ENCODE data around the gene TM4SF20. TPM values are rescaled to one million over a fixed set of nuclear protein-coding genes. Genes with fewer than 3 reads are reported as not detected.

TM4SF20 gene
- polyA plus RNA-seq, 1 donor (not counting 4 experiments of a cell fraction or from before 2014, with no cell fraction given) = not detected

GRCh38 chr2:227323818-227324217 lies 55.3 kb downstream of the TM4SF20 start:
- DNase-seq (ENCODE audit: low read depth, low spot score) (no peak), FAIRE-seq (no peak)
- H3K4me2 ChIP-seq (ENCODE audit: control insufficient read depth, extremely low read depth, insufficient read depth, low read depth, low read length) = peak overlapping the region; percentile 93
- H4K20me1 ChIP-seq (ENCODE audit: control insufficient read depth, extremely low read depth, insufficient read depth, low read length) = no peaks in the 10 kb centered on the region
- H3K9ac ChIP-seq (ENCODE audit: control insufficient read depth, extremely low read depth, insufficient read depth, low read length) = no peak overlapping the region
- no peaks in the 10 kb centered on the region for H3K36me3 ChIP-seq (ENCODE audit: control insufficient read depth in 2 of 2, extremely low read depth in 1 of 2, insufficient read depth in 2 of 2, low read length in 2 of 2)
- peaks cover 9% of the 10 kb centered on the region for H3K4me1 ChIP-seq (ENCODE audit: control insufficient read depth, extremely low read depth, insufficient read depth, low read length)
- no peak overlapping the region for H3K27ac ChIP-seq (ENCODE audit: control insufficient read depth, insufficient read depth, low read length)
- H3K79me2 ChIP-seq (ENCODE audit: control insufficient read depth, insufficient read depth, low read length) = peaks cover 36% of the 10 kb centered on the region
- TF ChIP-seq CTCF (optimal IDR thresholded peaks at IDR 0.05 in 1 of 3, IDR thresholded peaks at IDR 0.05 in 1 of 3, conservative IDR thresholded peaks at IDR 0.05 in 1 of 3; ENCODE audit: extremely low read depth in 1 of 3, insufficient read depth in 2 of 3, low read length in 3 of 3) (no peak), EZH2 (IDR thresholded peaks at IDR 0.05; ENCODE audit: low read length) (no peak)
- no peak overlapping the region for H2AFZ ChIP-seq (ENCODE audit: control insufficient read depth, low read length)
- H3K9me1 ChIP-seq (ENCODE audit: control insufficient read depth, extremely low read depth, insufficient read depth, low read length) = no peaks in the 10 kb centered on the region
- dilution Hi-C loops (cut with MboI; ENCODE audit: extremely low pct_ligation_motif_present, low sequenced_read_pairs) = no loop called here
- peak overlapping the region in 1 of 3 experiments; percentile 98 for H3K4me3 ChIP-seq (ENCODE audit: control insufficient read depth in 2 of 3, extremely low read depth in 1 of 3, insufficient read depth in 2 of 3, low read depth in 1 of 3, low read length in 3 of 3)
- H3K9me3 ChIP-seq (ENCODE audit: control insufficient read depth, low read depth, low read length) = no peaks in the 10 kb centered on the region
- no peaks in the 10 kb centered on the region for H3K27me3 ChIP-seq (ENCODE audit: control insufficient read depth, extremely low read depth, insufficient read depth, low read length)

- Histone ChIP-seq H3K79me2 (ENCODE audit: control insufficient read depth, insufficient read depth, low read length) (peaks cover 26% of the 10 kb centered on the region), H3K4me3 (ENCODE audit: control insufficient read depth in 2 of 3, extremely low read depth in 1 of 3, insufficient read depth in 2 of 3, low read depth in 1 of 3, low read length in 3 of 3) (no peak overlapping the region), H3K9me3 (ENCODE audit: control insufficient read depth, low read depth, low read length) (no peaks in the 10 kb centered on the region), H3K9ac (ENCODE audit: control insufficient read depth, extremely low read depth, insufficient read depth, low read length) (no peak overlapping the region), H3K27me3 (ENCODE audit: control insufficient read depth, extremely low read depth, insufficient read depth, low read length) (no peaks in the 10 kb centered on the region), H3K4me1 (ENCODE audit: control insufficient read depth, extremely low read depth, insufficient read depth, low read length) (peaks cover 9% of the 10 kb centered on the region), H3K36me3 (ENCODE audit: control insufficient read depth in 2 of 2, extremely low read depth in 1 of 2, insufficient read depth in 2 of 2, low read length in 2 of 2) (no peaks in the 10 kb centered on the region), H3K9me1 (ENCODE audit: control insufficient read depth, extremely low read depth, insufficient read depth, low read length) (no peaks in the 10 kb centered on the region), H2AFZ (ENCODE audit: control insufficient read depth, low read length) (no peak overlapping the region), H3K27ac (ENCODE audit: control insufficient read depth, insufficient read depth, low read length) (no peak overlapping the region), H4K20me1 (ENCODE audit: control insufficient read depth, extremely low read depth, insufficient read depth, low read length) (no peaks in the 10 kb centered on the region), H3K4me2 (ENCODE audit: control insufficient read depth, extremely low read depth, insufficient read depth, low read depth, low read length) (no peak overlapping the region)
- dilution Hi-C loops (cut with MboI; ENCODE audit: extremely low pct_ligation_motif_present, low sequenced_read_pairs) = no loop called here
- DNase-seq (ENCODE audit: low read depth, low spot score) = no peak
- TF ChIP-seq EZH2 (IDR thresholded peaks at IDR 0.05; ENCODE audit: low read length) (no peak), CTCF (optimal IDR thresholded peaks at IDR 0.05 in 1 of 3, IDR thresholded peaks at IDR 0.05 in 1 of 3, conservative IDR thresholded peaks at IDR 0.05 in 1 of 3; ENCODE audit: extremely low read depth in 1 of 3, insufficient read depth in 2 of 3, low read length in 3 of 3) (no peak)
- no peak for FAIRE-seq
Measured at GRCh38 chr2:227322530-227323205, 56.4 kb downstream of the TM4SF20 start.

All from keratinocyte (primary cell).